Suprapubic skin (tissue), 4 donors: ENCODE results near the gene AWAT2. TPM values are rescaled to one million over a fixed set of nuclear protein-coding genes. Genes with fewer than 3 reads are reported as not detected.

Experiments
- DNase-seq, 2 donors: peaks; one replicate each; pipeline ENCODE4 v3.0.0-alpha.2; 2019; ENCODE audit warnings: low spot score in 2 of 2
- H3K27ac ChIP-seq: fragments of 200-600 bp; sonication (generic); one replicate; pipeline ENCODE4 v1.5.1; 2019
- H3K27me3 ChIP-seq: fragments of 200-600 bp; sonication (generic); one replicate; pipeline ENCODE4 v1.5.1; 2019
- H3K36me3 ChIP-seq: fragments of 200-600 bp; sonication (generic); one replicate; pipeline ENCODE4 v1.5.1; 2019
- H3K4me1 ChIP-seq: fragments of 200-600 bp; sonication (generic); one replicate; pipeline ENCODE4 v1.5.1; 2019
- H3K4me3 ChIP-seq: fragments of 200-600 bp; sonication (generic); one replicate; pipeline ENCODE4 v1.5.1; 2019; ENCODE audit warnings: mild to moderate bottlenecking
- H3K9me3 ChIP-seq: fragments of 200-600 bp; sonication (generic); one replicate; pipeline ENCODE4 v1.5.1; 2019
- EP300 ChIP-seq: sonication (generic); formaldehyde crosslinking; IDR thresholded peaks from one replicate; pipeline ENCODE4 v1.6.1; 2017; ENCODE audit warnings: antibody characterized with exemption
- POLR2A ChIP-seq, 2 donors: fragments of 450-650 bp; IDR thresholded peaks; one replicate each; pipeline ENCODE4 v1.6.1; 2017; ENCODE audit warnings: antibody characterized with exemption in 2 of 2, mild to moderate bottlenecking in 2 of 2, moderate library complexity in 2 of 2
- POLR2AphosphoS5 ChIP-seq, 3 donors: sonication (generic); formaldehyde crosslinking; IDR thresholded peaks; one replicate each; pipeline ENCODE4 v1.6.1; 2017; ENCODE audit warnings: antibody characterized with exemption in 3 of 3
- WGBS: methylation state at CpG from one replicate; pipeline ENCODE4 v1.1.5; 2018; 5-methylcytosine and 5-hydroxymethylcytosine counted together
- total RNA-seq, 4 donors: library from RNA; depleted of rRNA; stranded (reverse); fragments of >200 nt; gene quantifications; one replicate each; pipeline ENCODE4 v1.1.0, GENCODE V29; 2016
- TF ChIP-seq, protein P1 (sequence below), 2 donors: fragments of 200-600 bp in 1 of 2; fragments of 450-650 bp in 1 of 2; sonication (generic) in 1 of 2; IDR thresholded peaks; one replicate each; pipeline ENCODE4 v1.5.1; 2016 to 2019; ENCODE audit warnings: antibody characterized with exemption in 2 of 2, mild to moderate bottlenecking in 1 of 2, moderate library complexity in 1 of 2

The AWAT2 gene
- total RNA-seq, 4 donors from 2014 or later, result 4.7 to 23.0 (median 12.4) TPM

DNA sequence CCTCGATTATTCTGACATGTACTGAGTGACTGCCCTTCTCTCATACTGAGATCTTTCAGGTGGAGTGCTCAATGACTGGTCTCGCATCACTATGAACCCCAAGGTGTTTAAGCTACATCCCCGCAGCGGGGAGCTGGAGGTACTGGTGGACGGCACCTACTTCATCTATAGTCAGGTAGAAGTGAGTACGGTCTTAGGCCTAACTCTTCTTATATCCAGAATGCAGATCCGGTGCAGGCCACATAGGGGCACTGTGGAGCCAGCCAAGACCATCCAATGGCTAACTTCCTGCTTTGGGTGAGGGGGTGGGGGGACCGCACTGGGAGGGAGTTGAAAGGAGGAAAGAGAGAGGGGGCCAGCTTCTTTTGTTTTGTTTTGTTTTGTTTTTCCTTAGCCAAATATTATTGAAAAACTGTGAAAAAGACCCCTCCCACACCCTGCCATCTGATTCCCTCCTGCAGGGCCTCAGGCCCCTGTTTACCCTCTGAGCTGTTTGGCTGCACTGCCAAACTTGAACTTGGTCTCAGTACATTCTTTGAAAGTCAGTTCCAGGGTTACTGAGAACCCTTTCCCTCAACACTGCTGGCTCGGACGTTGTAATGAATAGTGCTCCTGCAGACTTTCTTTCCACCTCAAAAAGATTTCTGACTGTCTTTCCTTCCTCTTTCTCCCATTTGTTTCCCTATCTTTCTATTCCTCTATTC, 16.2 kb downstream of the AWAT2 start:
- no peaks in the 10 kb centered on the region for H3K36me3 ChIP-seq
- H3K4me3 ChIP-seq, result no peak overlapping the region
- no peak for DNase-seq
- 58% methylated on average over 10 of the region's 10 CpGs for WGBS
- no peak overlapping the region for H3K27ac ChIP-seq
- TF ChIP-seq, protein P1, sequence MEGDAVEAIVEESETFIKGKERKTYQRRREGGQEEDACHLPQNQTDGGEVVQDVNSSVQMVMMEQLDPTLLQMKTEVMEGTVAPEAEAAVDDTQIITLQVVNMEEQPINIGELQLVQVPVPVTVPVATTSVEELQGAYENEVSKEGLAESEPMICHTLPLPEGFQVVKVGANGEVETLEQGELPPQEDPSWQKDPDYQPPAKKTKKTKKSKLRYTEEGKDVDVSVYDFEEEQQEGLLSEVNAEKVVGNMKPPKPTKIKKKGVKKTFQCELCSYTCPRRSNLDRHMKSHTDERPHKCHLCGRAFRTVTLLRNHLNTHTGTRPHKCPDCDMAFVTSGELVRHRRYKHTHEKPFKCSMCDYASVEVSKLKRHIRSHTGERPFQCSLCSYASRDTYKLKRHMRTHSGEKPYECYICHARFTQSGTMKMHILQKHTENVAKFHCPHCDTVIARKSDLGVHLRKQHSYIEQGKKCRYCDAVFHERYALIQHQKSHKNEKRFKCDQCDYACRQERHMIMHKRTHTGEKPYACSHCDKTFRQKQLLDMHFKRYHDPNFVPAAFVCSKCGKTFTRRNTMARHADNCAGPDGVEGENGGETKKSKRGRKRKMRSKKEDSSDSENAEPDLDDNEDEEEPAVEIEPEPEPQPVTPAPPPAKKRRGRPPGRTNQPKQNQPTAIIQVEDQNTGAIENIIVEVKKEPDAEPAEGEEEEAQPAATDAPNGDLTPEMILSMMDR (IDR thresholded peaks at IDR 0.05), result peak in 1 of 2 donors; percentile 38
- TF ChIP-seq EP300, result no peak
- TF ChIP-seq POLR2A (IDR thresholded peaks at IDR 0.05), result no peak
- no peaks in the 10 kb centered on the region for H3K27me3 ChIP-seq
- H3K4me1 ChIP-seq, result no peaks in the 10 kb centered on the region
- no peaks in the 10 kb centered on the region for H3K9me3 ChIP-seq

DNA sequence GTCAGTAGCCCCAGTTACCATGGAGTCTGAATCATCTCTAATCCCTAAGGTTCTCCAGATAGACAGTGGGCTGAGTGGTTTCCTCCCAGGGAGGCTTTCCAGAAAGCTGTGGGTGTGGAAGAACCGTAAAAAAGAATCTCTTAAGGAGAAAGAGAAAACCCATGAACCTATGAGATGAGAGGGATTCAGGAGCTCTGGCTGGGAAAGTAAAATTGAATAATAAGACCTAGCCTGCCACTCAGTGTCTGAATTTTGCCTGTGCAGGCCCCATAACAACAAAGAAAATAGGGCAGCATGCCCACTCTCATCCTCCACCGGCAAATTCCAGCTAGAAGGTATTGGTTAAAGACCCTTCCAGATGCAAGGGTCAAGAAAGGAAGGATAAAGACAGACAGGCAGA, 16.9 kb downstream of the AWAT2 start:
- no peak overlapping the region for H3K4me3 ChIP-seq
- no peak overlapping the region for H3K27ac ChIP-seq
- H3K4me1 ChIP-seq, result no peaks in the 10 kb centered on the region
- H3K9me3 ChIP-seq, result no peaks in the 10 kb centered on the region
- no peak for DNase-seq
- no peaks in the 10 kb centered on the region for H3K36me3 ChIP-seq
- 50% methylated on average over 2 of the region's 2 CpGs for WGBS
- no peaks in the 10 kb centered on the region for H3K27me3 ChIP-seq
- TF ChIP-seq POLR2AphosphoS5 (IDR thresholded peaks at IDR 0.05) (no peak), POLR2A (IDR thresholded peaks at IDR 0.05) (no peak), EP300 (no peak)
- TF ChIP-seq, protein P1 (IDR thresholded peaks at IDR 0.05), result no peak

DNA sequence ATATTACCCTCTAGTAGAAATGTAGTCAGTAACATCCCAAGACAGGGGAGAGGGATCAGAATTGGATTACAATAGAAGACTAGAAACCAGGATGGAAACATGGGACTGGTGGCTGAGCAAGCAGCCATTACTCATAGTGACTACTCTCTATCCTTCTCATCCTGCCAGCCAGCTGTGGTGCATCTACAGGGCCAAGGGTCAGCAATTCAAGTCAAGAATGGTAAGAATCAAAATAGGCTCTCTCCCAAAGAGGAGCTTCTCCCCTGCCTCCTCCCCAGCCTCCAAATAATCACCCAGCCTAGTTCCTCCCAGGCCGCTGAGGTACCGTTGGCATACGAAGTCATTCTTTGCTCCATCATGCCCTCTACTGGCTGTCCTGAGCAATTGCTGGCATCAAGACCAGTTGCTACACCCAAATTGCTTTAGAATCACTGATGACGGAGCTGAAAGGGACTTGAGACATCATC, 19.4 kb downstream of the AWAT2 start:
- no peak for DNase-seq
- TF ChIP-seq, protein P1 (IDR thresholded peaks at IDR 0.05), result peak; percentile 39 to 60
- TF ChIP-seq POLR2AphosphoS5 (IDR thresholded peaks at IDR 0.05), result no peak
- no peak for TF ChIP-seq POLR2A (IDR thresholded peaks at IDR 0.05)
- Histone ChIP-seq H3K9me3 (no peaks in the 10 kb centered on the region), H3K4me1 (no peaks in the 10 kb centered on the region), H3K36me3 (no peaks in the 10 kb centered on the region), H3K27ac (no peak overlapping the region), H3K4me3 (no peak overlapping the region), H3K27me3 (no peaks in the 10 kb centered on the region)
- 24% methylated on average over 4 of the region's 4 CpGs for WGBS

DNA sequence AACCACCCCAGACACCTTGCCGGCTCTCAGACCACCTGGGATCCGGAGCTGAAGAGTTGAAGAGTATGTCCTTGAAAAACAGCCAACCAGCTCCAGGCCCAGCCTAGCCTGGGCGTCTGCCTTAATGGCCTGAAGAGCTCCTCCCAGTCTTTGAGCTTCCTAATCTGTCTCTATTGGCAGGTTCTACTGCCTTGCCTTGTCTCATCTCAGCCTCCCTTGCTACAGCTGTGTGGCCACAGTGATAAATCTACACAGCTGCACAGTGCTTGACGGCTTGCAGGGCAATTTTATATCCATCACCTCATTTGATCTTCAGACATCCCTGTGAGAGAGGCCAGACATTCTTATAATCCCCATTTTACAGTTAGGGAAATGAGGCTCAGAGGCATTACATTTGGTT, 19.9 kb downstream of the AWAT2 start:
- TF ChIP-seq POLR2A (IDR thresholded peaks at IDR 0.05), result no peak
- TF ChIP-seq POLR2AphosphoS5 (IDR thresholded peaks at IDR 0.05), result no peak
- no peak for TF ChIP-seq EP300
- TF ChIP-seq, protein P1 (IDR thresholded peaks at IDR 0.05), result no peak
- WGBS, result 37% methylated on average over 3 of the region's 4 CpGs
- no peak overlapping the region for H3K27ac ChIP-seq
- no peaks in the 10 kb centered on the region for H3K9me3 ChIP-seq
- no peak for DNase-seq
- H3K4me3 ChIP-seq, result no peak overlapping the region
- H3K27me3 ChIP-seq, result no peaks in the 10 kb centered on the region
- H3K36me3 ChIP-seq, result no peaks in the 10 kb centered on the region
- H3K4me1 ChIP-seq, result no peaks in the 10 kb centered on the region

DNA sequence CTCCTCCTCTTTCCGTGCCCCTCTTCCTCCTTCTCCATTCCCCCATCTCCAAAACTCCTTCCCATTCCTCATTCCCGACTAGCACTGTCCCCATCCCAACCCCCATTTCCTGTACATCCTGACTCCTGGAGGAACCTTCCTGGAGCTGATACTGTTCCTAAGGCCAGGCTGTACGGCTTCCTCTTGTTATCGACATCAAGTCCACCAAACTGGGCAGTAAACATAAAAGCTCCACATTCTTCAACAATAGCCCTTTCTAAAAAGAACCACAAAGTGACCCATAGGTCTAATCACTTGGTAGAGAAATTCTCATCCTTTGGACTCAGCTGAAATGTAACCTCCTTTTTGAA, 22.9 kb downstream of the AWAT2 start:
- 79% methylated on average over 4 of the region's 4 CpGs for WGBS

More for the DNA sequence above, 22.9 kb downstream of the AWAT2 start:
- Histone ChIP-seq H3K9me3 (no peaks in the 10 kb centered on the region), H3K4me3 (no peak overlapping the region), H3K4me1 (no peaks in the 10 kb centered on the region), H3K36me3 (no peaks in the 10 kb centered on the region), H3K27ac (no peak overlapping the region), H3K27me3 (no peaks in the 10 kb centered on the region)
- TF ChIP-seq, protein P1 (IDR thresholded peaks at IDR 0.05), result no peak
- TF ChIP-seq POLR2AphosphoS5 (IDR thresholded peaks at IDR 0.05), result no peak
- no peak for DNase-seq
